Esophagus squamous epithelium (tissue), 5 donors: ENCODE results near the gene GNB1L. TPM values are rescaled to one million over a fixed set of nuclear protein-coding genes. Genes with fewer than 3 reads are reported as not detected.

Experiments used
- DNase-seq: peaks from one replicate; lab custom pipeline; 2025; lab: John Stamatoyannopoulos, UW
- H3K27ac ChIP-seq, 4 donors: fragments of 200-600 bp; sonication (generic); one replicate each; pipeline ENCODE4 v1.5.1; 2016 to 2019; ENCODE audit warnings: mild to moderate bottlenecking in 1 of 4
- H3K27me3 ChIP-seq, 4 donors: fragments of 200-600 bp; sonication (generic); 1 replicate in 3 of 4; 2 replicates in 1 of 4; pipeline versions ENCODE4 v1.5.1 to v1.6.0; 2017 to 2021; ENCODE audit warnings: antibody characterized with exemption in 1 of 4
- H3K36me3 ChIP-seq, 3 donors: fragments of 200-600 bp; sonication (generic); one replicate each; pipeline ENCODE4 v1.5.1; 2016 to 2019
- H3K4me1 ChIP-seq, 3 donors: fragments of 200-600 bp; sonication (generic); one replicate each; pipeline ENCODE4 v1.5.1; 2017 to 2019
- H3K4me3 ChIP-seq, 4 donors: fragments of 200-600 bp; sonication (generic); 1 replicate in 3 of 4; 2 replicates in 1 of 4; pipeline ENCODE4 v1.5.1; 2016 to 2019; ENCODE audit warnings: mild to moderate bottlenecking in 2 of 4, moderate library complexity in 1 of 4
- H3K9me3 ChIP-seq, 3 donors: fragments of 200-600 bp; sonication (generic); one replicate each; pipeline ENCODE4 v1.5.1; 2016 to 2019
- CTCF ChIP-seq, 6 experiments: fragments of 450-650 bp in 4 of 6; fragments of 200-600 bp in 2 of 6; sonication (generic) in 2 of 6; IDR thresholded peaks; one replicate each; pipeline ENCODE4 v1.5.1; 2016 to 2019; ENCODE audit warnings: antibody characterized with exemption in 6 of 6, mild to moderate bottlenecking in 4 of 6, moderate library complexity in 4 of 6
- POLR2A ChIP-seq, 4 donors: fragments of 450-650 bp; IDR thresholded peaks; one replicate each; pipeline ENCODE4 v1.6.1; 2017; ENCODE audit warnings: antibody characterized with exemption in 4 of 4, mild to moderate bottlenecking in 4 of 4, moderate library complexity in 3 of 4
- WGBS, 2 donors: methylation state at CpG; one replicate each; pipeline ENCODE4 v1.1.5; 2018; 5-methylcytosine and 5-hydroxymethylcytosine counted together
- intact Hi-C: fragments of 100-400 bp; cut with DNase I; formaldehyde crosslinking; loops from one replicate; pipeline ENCODE4 v1.15.0; 2022
- total RNA-seq, 4 donors: library from RNA; depleted of rRNA; stranded (reverse); fragments of >200 nt; gene quantifications; one replicate each; pipeline ENCODE4 v1.1.0, GENCODE V29; 2016
- donor health status: DM: yes; HTN: yes; CAD: no.

Gene GNB1L
- total RNA-seq, 4 donors from 2014 or later, result 5.7 to 8.5 (median 6.4) TPM

- intact Hi-C loops, result no loop called here
- Histone ChIP-seq H3K27me3 (no peaks in the 10 kb centered on the region), H3K9me3 (peaks cover 0 to 11% (median 0%) of the 10 kb centered on the region in 3 donors), H3K4me3 (no peak overlapping the region), H3K36me3 (peaks cover 0 to 37% (median 0%) of the 10 kb centered on the region in 3 donors), H3K4me1 (no peaks in the 10 kb centered on the region), H3K27ac (no peak overlapping the region)
- WGBS, 2 donors, result 63 to 85% methylated on average over 6 of the region's 6 CpGs
- TF ChIP-seq CTCF (IDR thresholded peaks at IDR 0.05) (no peak), POLR2A (IDR thresholded peaks at IDR 0.05) (no peak)
- no peak for DNase-seq
These were observed 64.8 kb downstream of the GNB1L start for GRCh38 chr22:19789828-19790227.

GRCh38 chr22:19789406-19789805, 65.3 kb downstream of the GNB1L start:
- Histone ChIP-seq H3K4me1 (peaks cover 0 to under 1% (median 0%) of the 10 kb centered on the region in 3 donors), H3K4me3 (no peak overlapping the region), H3K27me3 (peaks cover 0 to 2% (median 0%) of the 10 kb centered on the region in 4 donors), H3K27ac (no peak overlapping the region), H3K9me3 (peaks cover 0 to 11% (median 0%) of the 10 kb centered on the region in 3 donors), H3K36me3 (peaks cover 0 to 37% (median 0%) of the 10 kb centered on the region in 3 donors)
- TF ChIP-seq CTCF (IDR thresholded peaks at IDR 0.05), result no peak
- TF ChIP-seq POLR2A (IDR thresholded peaks at IDR 0.05), result no peak
- 92 to 100% methylated on average over 2 to 12 of the region's 16 CpGs for WGBS, 2 donors
- intact Hi-C loops, result no loop called here
- DNase-seq, result no peak

- intact Hi-C loops, result no loop called here
- peaks cover 0 to 8% (median 0%) of the 10 kb centered on the region in 3 donors for H3K4me1 ChIP-seq
- no peak for TF ChIP-seq CTCF (IDR thresholded peaks at IDR 0.05)
- TF ChIP-seq POLR2A (IDR thresholded peaks at IDR 0.05), result no peak
- DNase-seq, result no peak
- H3K36me3 ChIP-seq, result peaks cover 0 to 37% (median 0%) of the 10 kb centered on the region in 3 donors
- no peak overlapping the region for H3K27ac ChIP-seq
- no peak overlapping the region for H3K4me3 ChIP-seq
- H3K9me3 ChIP-seq, result peaks cover 0 to 11% (median 0%) of the 10 kb centered on the region in 3 donors
- 90 to 93% methylated on average over 9 to 26 of the region's 34 CpGs for WGBS, 2 donors
- peaks cover 0 to 9% (median 0%) of the 10 kb centered on the region in 4 donors for H3K27me3 ChIP-seq
These were observed 65.9 kb downstream of the GNB1L start for GRCh38 chr22:19788661-19789225.

GRCh38 chr22:19787849-19788141, 66.9 kb downstream of the GNB1L start:
- peaks cover 0 to 12% (median 0%) of the 10 kb centered on the region in 3 donors for H3K4me1 ChIP-seq
- peaks cover 0 to 18% (median 0%) of the 10 kb centered on the region in 4 donors for H3K27me3 ChIP-seq
- H3K36me3 ChIP-seq, result peaks cover 0 to 35% (median 0%) of the 10 kb centered on the region in 3 donors
- H3K4me3 ChIP-seq, result no peak overlapping the region
- no peak overlapping the region for H3K27ac ChIP-seq
- H3K9me3 ChIP-seq, result peaks cover 0 to 11% (median 0%) of the 10 kb centered on the region in 3 donors
- TF ChIP-seq CTCF (IDR thresholded peaks at IDR 0.05) (no peak), POLR2A (IDR thresholded peaks at IDR 0.05) (no peak)
- no peak for DNase-seq
- WGBS, 2 donors, result 96 to 100% methylated on average over 2 to 9 of the region's 9 CpGs
- intact Hi-C loops, result no loop called here

GRCh38 chr22:19786959-19787848, 67.5 kb downstream of the GNB1L start:
- Histone ChIP-seq H3K9me3 (peaks cover 0 to 9% (median 0%) of the 10 kb centered on the region in 3 donors), H3K27me3 (peaks cover 0 to 23% (median 0%) of the 10 kb centered on the region in 4 donors), H3K4me1 (peaks cover 0 to 12% (median 0%) of the 10 kb centered on the region in 3 donors), H3K4me3 (no peak overlapping the region), H3K36me3 (peaks cover 0 to 30% (median 0%) of the 10 kb centered on the region in 3 donors), H3K27ac (no peak overlapping the region)
- DNase-seq, result no peak
- 93 to 95% methylated on average over 4 to 12 of the region's 28 CpGs for WGBS, 2 donors
- intact Hi-C loops, result no loop called here
- TF ChIP-seq POLR2A (IDR thresholded peaks at IDR 0.05), result no peak
- TF ChIP-seq CTCF (IDR thresholded peaks at IDR 0.05), result no peak
